HepG2 (cell line): ENCODE results near the gene ERMARD. TPM values are rescaled to one million over a fixed set of nuclear protein-coding genes. Genes with fewer than 3 reads are reported as not detected.

Experiments
- KDM3A ChIP-seq: IDR thresholded peaks from 2 replicates; pipeline ENCODE4 v1.6.1; 2018; ENCODE audit warnings: low read depth, missing compliant biosample characterization
- LRRFIP1 ChIP-seq: sonication (generic); formaldehyde crosslinking; conservative IDR thresholded peaks from 2 replicates; pipeline ENCODE4 v1.4.0; 2020; ENCODE audit warnings: missing genetic modification reagents
- POGZ ChIP-seq: sonication (generic); formaldehyde crosslinking; IDR thresholded peaks from 2 replicates; pipeline ENCODE4 v1.4.0; 2020; ENCODE audit warnings: mild to moderate bottlenecking, missing genetic modification reagents
- SMAD3 ChIP-seq: sonication (generic); formaldehyde crosslinking; IDR thresholded peaks from 2 replicates; pipeline ENCODE4 v1.4.0; 2020; ENCODE audit warnings: missing genetic modification reagents
- TBL1XR1 ChIP-seq: fragments of 150-350 bp; IDR thresholded peaks from 2 replicates; pipeline ENCODE4 v1.6.1; 2014; ENCODE audit warnings: borderline replicate concordance, low read length; ENCODE audit not compliant: partially characterized antibody
- ZFAT ChIP-seq: sonication (generic); formaldehyde crosslinking; conservative IDR thresholded peaks from 2 replicates; pipeline ENCODE4 v1.8.1; 2023; ENCODE audit warnings: missing genetic modification reagents, inconsistent platforms
- ZNF451 ChIP-seq: sonication (generic); formaldehyde crosslinking; IDR thresholded peaks from 2 replicates; pipeline ENCODE4 v1.5.0; 2020; ENCODE audit warnings: mild to moderate bottlenecking, missing genetic modification reagents
- ZNF775 ChIP-seq: sonication (generic); formaldehyde crosslinking; IDR thresholded peaks from 2 replicates; pipeline ENCODE4 v1.4.0; 2020; ENCODE audit warnings: missing genetic modification reagents, mild to moderate bottlenecking, moderate library complexity, borderline replicate concordance
- polyA plus RNA-seq, 8 experiments: library from polyadenylated mRNA; depleted of rRNA in 3 of 8; stranded (reverse) in 7 of 8; unstranded in 1 of 8; fragments of >200 nt; fragmentation: Illumina TruSeq in 4 of 8; extraction: Trizol in 4 of 8; gene quantifications; 2 replicates each; pipeline versions ENCODE4 v1.2.1 to v1.2.3, GENCODE V29; 2011 to 2016; ENCODE audit warnings: low read depth in 4 of 8, missing spikeins in 1 of 8, mixed read lengths in 1 of 8; ENCODE audit not compliant: insufficient read depth in 1 of 8
- total RNA-seq, 5 experiments: library from RNA; depleted of rRNA; stranded (reverse); fragments of >200 nt; fragmentation: Illumina TruSeq; extraction: Trizol; gene quantifications; 2 replicates each; pipeline ENCODE4 v1.2.3, GENCODE V29; 2016; ENCODE audit warnings: low read depth in 1 of 5
- TF ChIP-seq, protein P1 (sequence below): sonication (generic); formaldehyde crosslinking; IDR thresholded peaks from 2 replicates; pipeline ENCODE4 v1.8.0; 2022; ENCODE audit warnings: mild to moderate bottlenecking, missing genetic modification reagents
- TF ChIP-seq, protein P2 (sequence below): sonication (generic); formaldehyde crosslinking; IDR thresholded peaks from 2 replicates; pipeline ENCODE4 v1.5.1; 2020; ENCODE audit warnings: mild to moderate bottlenecking, moderate library complexity, missing genetic modification reagents
- TF ChIP-seq, protein P3 (sequence below): sonication (generic); formaldehyde crosslinking; IDR thresholded peaks from 2 replicates; pipeline ENCODE4 v1.5.0; 2020; ENCODE audit warnings: mild to moderate bottlenecking, missing genetic modification reagents, borderline replicate concordance
- TF ChIP-seq, protein P4 (sequence below): sonication (generic); formaldehyde crosslinking; IDR thresholded peaks from 2 replicates; pipeline ENCODE4 v1.4.0; 2020; ENCODE audit warnings: missing genetic modification reagents, borderline replicate concordance

ERMARD gene
- total and polyA plus RNA-seq, 2 of the 13 experiments (the other 11 are each of a cell fraction or from before 2014, with no cell fraction given), result 8.8 to 10.7 TPM

DNA sequence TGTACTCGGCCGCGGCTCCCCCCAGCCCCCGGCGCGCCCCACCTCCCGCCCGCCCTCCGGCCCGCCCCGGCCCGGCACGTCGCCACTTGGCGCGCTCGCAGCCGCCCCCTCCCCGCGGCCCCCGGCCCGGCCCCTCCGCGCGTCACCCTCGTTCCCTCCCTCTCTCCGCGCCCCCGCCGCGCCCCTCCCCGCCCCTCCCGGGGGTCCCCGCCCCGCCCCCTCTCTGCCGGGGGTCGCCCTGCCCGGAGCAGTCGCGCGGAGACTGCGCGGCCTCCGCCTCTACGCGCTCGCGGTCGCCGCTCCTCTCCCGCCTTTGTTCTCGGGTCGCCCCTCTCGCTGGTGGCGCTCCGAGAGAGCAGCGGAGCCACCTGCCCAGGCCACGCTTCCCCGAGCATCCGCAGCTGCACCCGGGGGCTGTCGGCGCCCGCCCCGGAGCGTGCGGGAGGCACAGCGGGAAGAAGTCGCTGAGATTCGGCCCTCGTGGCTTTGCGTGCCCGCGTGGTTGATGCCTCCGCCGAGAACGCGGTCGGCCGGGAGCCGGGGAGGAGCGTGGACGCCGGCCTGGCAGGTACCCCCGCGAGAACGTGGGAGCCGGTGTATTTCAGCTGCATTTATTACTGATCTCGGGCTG lies 26.8 kb upstream of the ERMARD start, which contains the start of gene PHF10 (continued):
- TF ChIP-seq, protein P1, sequence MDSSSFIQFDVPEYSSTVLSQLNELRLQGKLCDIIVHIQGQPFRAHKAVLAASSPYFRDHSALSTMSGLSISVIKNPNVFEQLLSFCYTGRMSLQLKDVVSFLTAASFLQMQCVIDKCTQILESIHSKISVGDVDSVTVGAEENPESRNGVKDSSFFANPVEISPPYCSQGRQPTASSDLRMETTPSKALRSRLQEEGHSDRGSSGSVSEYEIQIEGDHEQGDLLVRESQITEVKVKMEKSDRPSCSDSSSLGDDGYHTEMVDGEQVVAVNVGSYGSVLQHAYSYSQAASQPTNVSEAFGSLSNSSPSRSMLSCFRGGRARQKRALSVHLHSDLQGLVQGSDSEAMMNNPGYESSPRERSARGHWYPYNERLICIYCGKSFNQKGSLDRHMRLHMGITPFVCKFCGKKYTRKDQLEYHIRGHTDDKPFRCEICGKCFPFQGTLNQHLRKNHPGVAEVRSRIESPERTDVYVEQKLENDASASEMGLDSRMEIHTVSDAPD (CRISPR knock-in tag), result peak; percentile 83; the same call in 1 of the 2 replicates
- TF ChIP-seq SMAD3 (peak; percentile 45; the same call in 1 of the 2 replicates), ZFAT (CRISPR knock-in tag) (no peak), KDM3A (CRISPR knock-in tag) (peak; percentile 62; the same call in 1 of the 2 replicates), ZNF775 (CRISPR knock-in tag) (no peak), ZNF451 (CRISPR knock-in tag) (peak; percentile 83), POGZ (CRISPR knock-in tag) (peak; percentile 76), TBL1XR1 (no peak), LRRFIP1 (CRISPR knock-in tag) (no peak)
- TF ChIP-seq, protein P2, sequence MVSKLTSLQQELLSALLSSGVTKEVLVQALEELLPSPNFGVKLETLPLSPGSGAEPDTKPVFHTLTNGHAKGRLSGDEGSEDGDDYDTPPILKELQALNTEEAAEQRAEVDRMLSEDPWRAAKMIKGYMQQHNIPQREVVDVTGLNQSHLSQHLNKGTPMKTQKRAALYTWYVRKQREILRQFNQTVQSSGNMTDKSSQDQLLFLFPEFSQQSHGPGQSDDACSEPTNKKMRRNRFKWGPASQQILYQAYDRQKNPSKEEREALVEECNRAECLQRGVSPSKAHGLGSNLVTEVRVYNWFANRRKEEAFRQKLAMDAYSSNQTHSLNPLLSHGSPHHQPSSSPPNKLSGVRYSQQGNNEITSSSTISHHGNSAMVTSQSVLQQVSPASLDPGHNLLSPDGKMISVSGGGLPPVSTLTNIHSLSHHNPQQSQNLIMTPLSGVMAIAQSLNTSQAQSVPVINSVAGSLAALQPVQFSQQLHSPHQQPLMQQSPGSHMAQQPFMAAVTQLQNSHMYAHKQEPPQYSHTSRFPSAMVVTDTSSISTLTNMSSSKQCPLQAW (CRISPR knock-in tag), result peak; percentile 82
- TF ChIP-seq, protein P3, sequence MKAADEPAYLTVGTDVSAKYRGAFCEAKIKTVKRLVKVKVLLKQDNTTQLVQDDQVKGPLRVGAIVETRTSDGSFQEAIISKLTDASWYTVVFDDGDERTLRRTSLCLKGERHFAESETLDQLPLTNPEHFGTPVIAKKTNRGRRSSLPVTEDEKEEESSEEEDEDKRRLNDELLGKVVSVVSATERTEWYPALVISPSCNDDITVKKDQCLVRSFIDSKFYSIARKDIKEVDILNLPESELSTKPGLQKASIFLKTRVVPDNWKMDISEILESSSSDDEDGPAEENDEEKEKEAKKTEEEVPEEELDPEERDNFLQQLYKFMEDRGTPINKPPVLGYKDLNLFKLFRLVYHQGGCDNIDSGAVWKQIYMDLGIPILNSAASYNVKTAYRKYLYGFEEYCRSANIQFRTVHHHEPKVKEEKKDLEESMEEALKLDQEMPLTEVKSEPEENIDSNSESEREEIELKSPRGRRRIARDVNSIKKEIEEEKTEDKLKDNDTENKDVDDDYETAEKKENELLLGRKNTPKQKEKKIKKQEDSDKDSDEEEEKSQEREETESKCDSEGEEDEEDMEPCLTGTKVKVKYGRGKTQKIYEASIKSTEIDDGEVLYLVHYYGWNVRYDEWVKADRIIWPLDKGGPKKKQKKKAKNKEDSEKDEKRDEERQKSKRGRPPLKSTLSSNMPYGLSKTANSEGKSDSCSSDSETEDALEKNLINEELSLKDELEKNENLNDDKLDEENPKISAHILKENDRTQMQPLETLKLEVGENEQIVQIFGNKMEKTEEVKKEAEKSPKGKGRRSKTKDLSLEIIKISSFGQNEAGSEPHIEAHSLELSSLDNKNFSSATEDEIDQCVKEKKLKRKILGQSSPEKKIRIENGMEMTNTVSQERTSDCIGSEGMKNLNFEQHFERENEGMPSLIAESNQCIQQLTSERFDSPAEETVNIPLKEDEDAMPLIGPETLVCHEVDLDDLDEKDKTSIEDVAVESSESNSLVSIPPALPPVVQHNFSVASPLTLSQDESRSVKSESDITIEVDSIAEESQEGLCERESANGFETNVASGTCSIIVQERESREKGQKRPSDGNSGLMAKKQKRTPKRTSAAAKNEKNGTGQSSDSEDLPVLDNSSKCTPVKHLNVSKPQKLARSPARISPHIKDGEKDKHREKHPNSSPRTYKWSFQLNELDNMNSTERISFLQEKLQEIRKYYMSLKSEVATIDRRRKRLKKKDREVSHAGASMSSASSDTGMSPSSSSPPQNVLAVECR, result peak; percentile 90
- TF ChIP-seq, protein P4, sequence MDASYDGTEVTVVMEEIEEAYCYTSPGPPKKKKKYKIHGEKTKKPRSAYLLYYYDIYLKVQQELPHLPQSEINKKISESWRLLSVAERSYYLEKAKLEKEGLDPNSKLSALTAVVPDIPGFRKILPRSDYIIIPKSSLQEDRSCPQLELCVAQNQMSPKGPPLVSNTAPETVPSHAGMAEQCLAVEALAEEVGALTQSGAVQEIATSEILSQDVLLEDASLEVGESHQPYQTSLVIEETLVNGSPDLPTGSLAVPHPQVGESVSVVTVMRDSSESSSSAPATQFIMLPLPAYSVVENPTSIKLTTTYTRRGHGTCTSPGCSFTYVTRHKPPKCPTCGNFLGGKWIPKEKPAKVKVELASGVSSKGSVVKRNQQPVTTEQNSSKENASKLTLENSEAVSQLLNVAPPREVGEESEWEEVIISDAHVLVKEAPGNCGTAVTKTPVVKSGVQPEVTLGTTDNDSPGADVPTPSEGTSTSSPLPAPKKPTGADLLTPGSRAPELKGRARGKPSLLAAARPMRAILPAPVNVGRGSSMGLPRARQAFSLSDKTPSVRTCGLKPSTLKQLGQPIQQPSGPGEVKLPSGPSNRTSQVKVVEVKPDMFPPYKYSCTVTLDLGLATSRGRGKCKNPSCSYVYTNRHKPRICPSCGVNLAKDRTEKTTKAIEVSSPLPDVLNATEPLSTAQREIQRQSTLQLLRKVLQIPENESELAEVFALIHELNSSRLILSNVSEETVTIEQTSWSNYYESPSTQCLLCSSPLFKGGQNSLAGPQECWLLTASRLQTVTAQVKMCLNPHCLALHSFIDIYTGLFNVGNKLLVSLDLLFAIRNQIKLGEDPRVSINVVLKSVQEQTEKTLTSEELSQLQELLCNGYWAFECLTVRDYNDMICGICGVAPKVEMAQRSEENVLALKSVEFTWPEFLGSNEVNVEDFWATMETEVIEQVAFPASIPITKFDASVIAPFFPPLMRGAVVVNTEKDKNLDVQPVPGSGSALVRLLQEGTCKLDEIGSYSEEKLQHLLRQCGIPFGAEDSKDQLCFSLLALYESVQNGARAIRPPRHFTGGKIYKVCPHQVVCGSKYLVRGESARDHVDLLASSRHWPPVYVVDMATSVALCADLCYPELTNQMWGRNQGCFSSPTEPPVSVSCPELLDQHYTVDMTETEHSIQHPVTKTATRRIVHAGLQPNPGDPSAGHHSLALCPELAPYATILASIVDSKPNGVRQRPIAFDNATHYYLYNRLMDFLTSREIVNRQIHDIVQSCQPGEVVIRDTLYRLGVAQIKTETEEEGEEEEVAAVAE, result 0 out of 2 replicates have a peak, but pooled peaks have one; percentile 29
